GM19240 (cell line): ENCODE data around the gene PI4KA.
"Not testable (repeated sequence)": the region's sequence is repeated elsewhere in the genome, so short reads cannot be mapped to it uniquely, and the experiment has no call there.

Source experiments
- DNase-seq: peaks from one replicate; pipeline ENCODE4 v3.0.0; 2011; ENCODE audit warnings: low spot score; ENCODE audit not compliant: insufficient read length

Gene PI4KA

DNA sequence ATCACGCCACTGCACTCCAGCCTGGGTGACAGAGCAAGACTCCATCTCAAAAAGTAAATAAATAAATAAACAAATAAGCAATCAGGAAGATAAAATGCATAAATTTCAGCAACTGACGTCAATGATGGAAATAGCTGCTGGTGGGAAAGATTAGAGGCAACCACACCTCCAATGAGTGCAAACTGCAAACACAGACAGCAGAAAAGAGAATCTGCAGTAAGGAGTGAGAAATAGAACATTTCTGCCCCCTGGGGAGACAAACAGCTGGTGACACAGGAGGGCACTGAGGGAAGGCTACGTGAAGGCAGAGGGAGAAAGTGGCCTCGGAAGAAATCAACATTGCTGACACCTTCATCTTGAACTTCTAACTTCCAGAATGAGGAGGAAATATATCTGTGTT, 6.5 kb downstream of the PI4KA start:
- DNase-seq, result no peak

- no peak for DNase-seq
Measured at GRCh38 chr22:20847318-20847822, 11.2 kb downstream of the PI4KA start.

- no peak for DNase-seq
Measured at GRCh38 chr22:20844055-20845037, 14.3 kb downstream of the PI4KA start.

DNA sequence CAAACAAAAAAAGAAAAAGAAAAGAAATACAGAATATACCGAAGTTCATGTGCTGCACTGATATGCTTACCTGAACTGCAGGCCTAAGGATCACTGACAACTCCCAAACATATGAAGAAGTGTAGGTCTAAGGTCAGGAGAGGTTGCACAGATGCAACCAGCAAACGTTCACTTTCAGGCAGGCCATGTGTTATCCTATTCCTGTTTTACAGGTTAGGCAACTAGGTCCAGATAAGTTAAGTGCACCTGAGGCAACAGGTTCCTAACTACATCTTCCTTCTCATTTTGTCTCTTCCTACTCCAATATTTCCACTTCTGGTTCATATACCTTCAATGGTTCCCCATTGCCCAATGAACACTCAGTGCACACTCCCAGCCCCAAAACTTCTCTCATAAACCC, 15.1 kb downstream of the PI4KA start:
- DNase-seq, result no peak

- DNase-seq, result no peak
Measured at GRCh38 chr22:20840646-20841371, 17.8 kb downstream of the PI4KA start.

DNA sequence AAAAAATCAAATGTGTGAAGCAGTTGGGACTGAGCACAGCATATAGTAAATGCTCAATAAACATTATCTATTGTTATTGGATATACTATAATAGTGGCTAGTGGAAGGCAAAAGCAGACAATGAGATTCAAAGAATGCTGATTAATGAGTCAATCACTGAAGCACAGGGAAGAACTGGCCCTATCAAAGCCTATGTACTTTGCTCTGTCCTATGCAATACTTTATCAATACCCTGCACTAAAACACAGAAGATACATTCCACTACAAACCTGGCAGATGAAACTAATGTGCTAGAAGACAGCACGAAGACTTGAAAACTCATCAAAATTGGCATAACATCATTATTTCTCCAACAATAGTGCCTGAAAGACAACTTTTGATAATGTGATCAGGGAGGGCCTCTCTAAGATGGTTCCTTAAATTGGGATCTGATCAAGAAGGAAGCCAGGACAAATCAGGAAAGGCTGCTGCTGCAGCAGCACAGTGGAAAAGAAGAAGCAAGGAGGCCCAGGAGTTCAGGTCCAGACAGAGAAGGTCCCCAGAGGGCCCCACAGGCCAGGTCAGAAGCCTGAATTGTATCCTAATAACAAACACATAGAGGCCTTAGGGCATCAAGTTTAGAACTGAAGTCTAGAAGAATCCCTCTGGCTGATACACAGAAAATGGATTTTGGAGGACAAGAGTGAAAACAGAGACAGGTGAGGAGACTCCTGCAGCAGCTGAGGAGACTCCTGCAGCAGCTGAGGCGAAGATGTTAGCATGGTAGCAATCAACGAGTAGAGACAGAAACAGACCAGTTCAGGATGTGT, 18.6 kb downstream of the PI4KA start:
- DNase-seq, result no peak

DNA sequence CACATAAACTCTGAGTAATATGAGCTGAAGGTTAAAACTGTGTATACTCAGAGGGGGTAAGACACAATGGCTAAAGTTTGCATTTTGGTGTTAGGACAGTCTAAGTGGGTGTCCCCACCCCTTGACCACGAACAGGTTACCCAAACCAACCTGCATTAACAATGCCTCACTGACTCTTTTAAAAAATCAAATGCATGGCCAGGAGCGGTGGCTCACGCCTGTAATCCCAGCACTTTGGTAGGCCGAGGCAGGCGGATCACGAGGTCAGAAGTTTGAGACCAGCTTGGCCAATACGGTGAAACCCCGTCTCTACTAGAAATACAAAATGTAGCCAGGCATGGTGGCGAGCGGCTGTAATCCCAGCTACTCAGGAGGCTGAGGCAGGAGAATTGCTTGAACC, 19.3 kb downstream of the PI4KA start:
- not testable (repeated sequence) for DNase-seq

DNA sequence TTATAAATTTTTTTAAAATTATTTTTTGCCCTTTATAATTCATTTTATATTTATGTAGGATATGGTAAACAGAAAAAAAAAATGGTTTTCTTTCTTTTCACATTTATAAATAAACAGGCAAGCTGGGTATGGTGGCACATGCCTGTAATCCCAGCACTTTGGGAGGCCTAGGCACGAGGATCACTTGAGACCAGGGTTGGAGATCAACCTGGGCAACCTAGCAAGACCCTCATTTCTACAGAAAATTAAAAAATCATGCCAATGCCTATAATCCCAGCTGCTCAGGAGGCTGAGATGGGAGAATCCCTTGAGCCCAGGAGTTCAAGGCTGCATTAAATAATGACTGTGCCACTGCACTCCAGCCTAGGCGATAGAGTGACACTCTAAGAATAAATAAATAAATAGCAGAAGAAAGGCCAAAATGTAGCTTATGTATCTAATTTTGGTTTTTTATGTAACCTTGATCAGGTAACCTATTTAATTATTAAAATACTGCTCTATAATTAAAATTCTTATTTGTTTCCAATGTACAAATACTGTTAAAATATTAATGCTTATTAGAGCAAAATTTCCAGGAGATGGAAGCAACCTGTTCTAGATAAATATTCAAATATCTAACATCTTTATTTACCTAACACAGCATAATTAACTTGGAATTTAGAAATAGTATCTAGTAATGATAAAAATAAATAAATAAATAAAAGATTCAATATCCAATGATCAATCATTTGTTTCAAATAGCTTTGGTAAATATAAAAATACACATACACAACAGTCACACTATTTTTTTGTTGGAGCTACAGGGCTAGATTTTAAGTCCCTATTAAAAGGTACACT, 21.4 kb downstream of the PI4KA start:
- DNase-seq, result no peak

DNA sequence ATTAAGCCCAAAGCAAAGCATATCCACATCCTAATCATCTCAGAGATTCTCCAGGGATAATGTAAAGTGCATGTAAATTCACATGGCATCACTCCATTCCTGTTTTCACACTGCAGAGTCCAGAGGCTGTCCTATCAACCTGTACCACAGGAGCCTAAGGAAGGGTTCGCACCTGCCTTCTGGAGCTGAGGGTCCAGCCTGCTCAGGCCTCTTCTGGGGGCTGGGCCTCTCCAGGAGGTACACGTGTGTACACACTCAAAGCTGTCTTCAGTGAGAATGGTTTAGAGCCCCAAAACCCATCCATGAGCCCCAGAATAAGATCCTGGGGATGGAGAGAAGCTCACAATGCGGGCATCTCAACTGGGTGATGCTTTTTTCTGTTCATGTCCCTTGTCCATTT, 23.9 kb downstream of the PI4KA start:
- DNase-seq, result no peak

DNA sequence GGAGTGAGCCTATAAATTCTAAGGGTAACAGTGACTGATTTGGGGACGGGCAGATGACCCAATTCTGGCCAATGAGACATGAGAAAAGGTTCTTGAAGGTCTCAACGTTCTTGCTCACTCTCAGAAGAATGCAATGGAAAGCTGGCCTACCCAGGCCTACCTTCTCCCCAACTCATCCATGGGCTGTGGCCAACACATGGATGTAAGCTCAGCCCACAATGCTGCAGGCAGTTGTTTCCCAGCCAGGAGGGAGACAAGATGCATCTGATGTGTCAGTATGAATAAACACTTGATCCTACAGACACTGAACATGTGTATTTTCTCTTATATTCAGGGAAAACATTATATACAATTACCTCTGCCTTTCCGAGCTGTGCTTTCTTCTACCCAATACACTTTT, 24.4 kb downstream of the PI4KA start:
- DNase-seq, result no peak

DNA sequence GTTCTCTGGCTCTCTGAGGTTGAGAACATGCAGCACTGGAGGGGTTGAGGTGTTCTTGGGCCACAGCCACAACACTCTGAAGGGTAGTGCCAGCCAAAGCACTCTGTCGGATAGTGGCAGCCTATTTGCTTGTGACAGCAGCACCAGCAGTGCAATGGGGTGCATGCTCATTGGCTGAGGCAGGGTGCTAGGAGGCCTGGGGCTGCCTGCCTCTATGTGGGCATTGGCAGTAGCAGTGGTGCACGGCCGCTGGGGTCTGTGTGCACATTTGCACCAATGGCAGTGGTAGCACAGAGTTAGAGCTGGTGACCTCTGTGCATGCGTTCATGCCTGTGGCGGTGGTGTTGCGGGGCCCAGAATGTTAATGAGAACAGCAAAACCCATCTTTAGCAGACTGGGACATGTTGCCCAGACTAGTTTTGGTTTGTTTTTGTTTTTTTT, 25.4 kb downstream of the PI4KA start:
- DNase-seq, result no peak

- no peak for DNase-seq
Measured at GRCh38 chr22:20829491-20830134, 29.0 kb downstream of the PI4KA start.

GRCh38 chr22:20826373-20827152, 32.0 kb downstream of the PI4KA start:
- DNase-seq, result not testable (repeated sequence)

DNA sequence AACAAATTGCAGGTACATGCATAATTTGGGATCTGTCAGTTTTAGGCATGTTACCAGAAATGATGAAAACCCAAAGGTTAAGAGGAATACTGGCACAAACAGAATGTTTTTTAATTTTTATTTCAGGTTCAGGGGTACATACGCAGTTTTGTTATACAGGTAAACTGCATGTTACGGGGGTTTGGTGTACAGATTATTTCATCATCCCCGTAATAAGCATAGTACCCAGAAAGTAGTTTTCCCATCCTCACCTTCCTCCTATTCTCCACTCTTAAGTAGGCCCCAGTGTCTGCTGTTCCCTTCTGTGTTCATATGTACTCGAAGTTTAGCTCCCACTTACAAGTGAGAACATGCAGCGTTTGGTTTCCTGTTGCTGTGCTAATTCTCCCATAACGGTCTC, 33.0 kb downstream of the PI4KA start:
- no peak for DNase-seq

GRCh38 chr22:20825216-20825615, 33.4 kb downstream of the PI4KA start:
- DNase-seq, result not testable (repeated sequence)

- DNase-seq, result no peak
Measured at GRCh38 chr22:20823264-20823663, 35.3 kb downstream of the PI4KA start.

- no peak for DNase-seq
Measured at GRCh38 chr22:20822240-20822639, 36.4 kb downstream of the PI4KA start.

DNA sequence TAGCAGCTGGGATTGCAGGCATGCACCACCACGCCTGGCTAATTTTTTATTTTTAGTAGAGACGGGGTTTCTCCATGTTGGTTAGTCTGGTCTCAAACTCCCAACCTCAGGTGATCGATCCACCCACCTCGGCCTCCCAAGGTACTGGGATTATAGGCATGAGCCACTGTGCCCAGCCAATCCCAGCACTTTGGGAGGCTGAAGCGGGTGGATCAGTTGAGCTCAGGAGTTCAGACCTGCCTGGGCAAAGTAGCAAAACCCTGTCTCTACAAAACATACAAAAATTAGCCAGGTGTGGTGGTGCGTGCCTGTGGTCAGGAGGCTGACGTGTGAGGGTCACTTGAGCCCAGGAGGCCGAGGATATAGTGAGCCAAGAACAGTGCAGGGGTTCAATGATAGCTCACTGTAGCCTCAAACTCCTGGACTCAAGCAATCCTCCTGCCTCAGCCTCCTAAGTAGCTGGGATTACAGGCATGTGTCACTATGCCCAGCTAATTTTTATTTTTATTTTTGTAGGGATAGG, 36.8 kb downstream of the PI4KA start:
- not testable (repeated sequence) for DNase-seq

DNA sequence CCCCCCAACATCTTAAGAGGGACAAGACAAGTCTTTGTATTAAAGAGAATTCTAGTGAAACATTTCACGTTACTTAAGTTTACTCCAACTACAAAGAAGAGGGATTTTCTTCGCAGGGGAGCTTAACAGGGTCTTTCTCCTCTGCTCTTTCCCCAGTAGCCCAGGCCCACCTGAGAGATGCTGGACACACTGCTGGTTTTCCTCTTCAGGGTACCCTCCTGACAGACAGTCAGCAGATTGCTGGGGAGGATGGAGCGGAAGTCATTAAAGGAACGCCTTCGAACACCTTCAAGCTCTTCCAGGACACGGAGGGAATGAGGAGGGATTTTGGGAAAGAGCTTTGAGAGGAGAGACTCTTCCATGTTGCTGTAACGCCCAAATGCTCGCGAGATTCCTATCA, 39.1 kb downstream of the PI4KA start:
- no peak for DNase-seq
